ENCODE results near the gene GALNTL6. TPM values are rescaled to one million over a fixed set of nuclear protein-coding genes. Genes with fewer than 3 reads are reported as not detected.
A peak's percentile ranks its signal among the peaks of the same experiment; 100 is the strongest.
"Not testable (repeated sequence)": the region's sequence is repeated elsewhere in the genome, so short reads cannot be mapped to it uniquely, and the experiment has no call there.

The GALNTL6 gene
- total RNA-seq, 1 donor from 2014 or later, result 23.6 TPM

DNA sequence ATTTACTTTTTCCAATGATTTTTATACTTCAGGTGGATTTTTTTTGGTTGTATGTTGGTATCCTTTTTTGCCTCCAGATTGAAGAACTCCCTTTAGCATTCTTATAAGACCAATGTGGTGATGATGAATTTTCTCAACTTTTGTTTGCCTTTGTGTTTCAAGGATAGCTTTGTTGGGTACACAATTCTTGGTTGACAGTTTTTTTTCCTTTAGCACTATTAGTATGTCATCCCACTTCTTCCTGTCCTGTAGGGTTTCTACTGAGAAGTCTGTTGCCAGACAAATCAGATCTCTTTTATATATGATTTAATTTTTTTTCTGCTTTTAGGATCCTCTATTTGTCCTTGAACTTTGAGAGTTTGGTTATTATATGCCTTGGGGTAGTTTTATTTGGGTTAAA, 892.4 kb downstream of the GALNTL6 start:
- FAIRE-seq, result no peak
- no peak for DNase-seq (ENCODE audit: low spot score in 2 of 2)

DNA sequence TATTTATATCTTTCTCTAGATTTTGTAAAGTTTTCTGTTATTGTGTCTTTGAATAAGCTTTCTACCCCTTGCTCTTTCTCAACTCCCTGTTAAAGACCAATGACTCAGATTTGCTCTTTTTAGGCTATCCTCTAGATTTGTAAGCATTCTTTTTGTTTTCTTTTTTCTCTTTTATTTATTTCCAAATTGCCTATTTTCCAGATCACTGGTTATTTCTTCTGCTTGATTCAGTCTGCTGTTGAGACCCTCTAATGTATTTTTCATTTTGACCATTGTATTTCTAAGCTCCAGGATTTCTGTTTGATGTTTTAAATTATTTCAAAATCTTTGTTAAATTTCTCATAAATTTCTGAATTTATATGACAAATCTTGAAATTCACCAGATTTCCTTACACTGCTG, 892.8 kb downstream of the GALNTL6 start:
- no peak for FAIRE-seq
- DNase-seq (ENCODE audit: low spot score in 2 of 2), result no peak

DNA sequence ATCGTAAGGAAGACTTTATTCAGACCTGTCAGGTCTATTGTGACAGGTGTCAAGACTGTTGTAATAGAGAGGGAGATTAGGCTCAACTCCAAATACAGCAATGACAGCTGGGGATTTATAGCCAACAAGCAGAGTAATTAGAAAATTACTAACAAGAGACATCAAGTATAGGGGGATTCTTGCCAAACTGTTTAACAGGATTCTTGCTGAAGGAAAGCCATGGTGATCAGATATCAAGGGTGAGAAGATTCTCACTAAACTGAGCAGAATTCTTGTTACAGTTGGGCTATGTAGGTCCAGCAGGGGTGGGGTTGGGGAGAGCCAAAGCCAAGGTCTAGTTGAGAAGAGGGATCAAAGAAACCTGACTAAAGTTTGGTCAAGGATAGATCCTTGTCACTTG, 894.4 kb downstream of the GALNTL6 start:
- FAIRE-seq, result no peak
- no peak for DNase-seq (ENCODE audit: low spot score in 2 of 2)

DNA sequence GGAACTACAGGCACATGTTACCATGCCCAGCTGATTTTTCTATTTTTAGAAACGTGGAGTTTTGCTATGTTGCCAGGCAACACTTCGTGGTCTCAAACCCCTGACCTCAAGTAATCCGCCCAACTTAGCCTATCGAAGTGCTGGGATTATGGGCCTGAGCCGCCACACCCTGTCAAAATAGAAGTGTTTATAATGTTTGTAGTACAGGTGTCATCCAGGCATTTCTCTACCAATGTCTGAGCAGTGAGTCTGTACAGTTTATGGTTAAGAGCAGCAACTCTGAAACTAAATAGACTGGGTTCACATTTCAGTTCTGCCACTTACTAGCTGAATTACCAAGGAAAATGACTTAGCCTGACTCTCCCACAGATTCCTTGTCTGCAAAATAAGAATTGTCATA, 895.0 kb downstream of the GALNTL6 start:
- no peak for DNase-seq (ENCODE audit: low spot score in 2 of 2)
- no peak for FAIRE-seq

DNA sequence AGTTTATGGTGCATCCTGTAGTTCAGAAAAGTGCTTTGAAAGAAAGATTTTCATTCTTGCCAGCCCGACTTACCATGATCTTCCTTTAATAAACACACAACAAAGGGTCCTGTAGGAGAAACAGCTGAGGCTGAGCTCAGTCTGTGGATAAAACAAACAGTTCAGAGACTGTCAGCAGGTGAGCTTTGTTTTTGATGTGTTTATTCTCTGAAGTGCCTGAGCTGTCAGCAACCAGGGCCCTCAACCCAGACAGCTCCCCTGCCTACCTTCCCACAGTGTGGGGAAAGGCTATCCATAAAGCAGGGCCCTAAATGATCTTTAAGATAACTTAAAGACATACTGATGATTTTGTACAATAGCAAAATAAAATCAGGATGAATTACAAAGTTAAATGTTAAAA, 896.2 kb downstream of the GALNTL6 start:
- no peak for FAIRE-seq
- DNase-seq (ENCODE audit: low spot score in 2 of 2), result no peak

DNA sequence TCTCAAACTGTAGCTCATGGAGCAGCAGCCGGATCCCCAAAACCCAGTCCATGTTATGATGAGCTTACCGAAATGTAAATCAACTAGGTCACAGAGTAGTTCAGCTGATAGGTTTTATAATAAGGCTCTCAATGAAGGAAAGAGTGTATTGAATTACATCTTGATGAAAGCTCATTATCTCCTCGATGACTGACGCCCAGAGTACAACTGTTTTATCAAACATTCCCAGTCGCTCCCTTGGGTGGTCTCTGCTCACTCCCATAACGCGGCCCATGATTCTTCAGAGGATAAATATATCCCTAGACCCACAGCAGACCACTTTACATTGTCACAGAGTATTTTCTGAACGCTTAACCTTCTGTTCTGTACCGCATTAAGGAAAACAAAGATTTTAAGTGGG, 903.1 kb downstream of the GALNTL6 start:
- DNase-seq (ENCODE audit: low spot score in 2 of 2) (no peak), FAIRE-seq (no peak)

DNA sequence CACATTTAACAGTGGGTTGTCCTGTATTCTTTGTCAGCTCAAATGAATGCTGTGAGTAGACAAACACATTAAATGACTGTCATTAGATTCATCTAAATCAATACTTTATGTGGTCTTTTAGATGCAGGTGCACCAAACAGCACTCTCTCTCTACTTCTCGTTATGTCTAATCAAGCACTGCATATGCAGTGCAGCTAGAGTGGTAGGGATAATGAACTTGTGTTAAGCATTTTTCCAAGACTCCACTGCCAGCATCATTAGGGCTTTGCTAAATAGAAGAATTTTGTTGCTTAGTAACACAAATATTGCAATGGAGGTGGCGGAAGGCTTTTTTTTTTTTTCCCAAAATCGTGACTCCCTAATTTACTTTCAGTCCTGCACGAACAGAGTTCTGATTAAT, 908.5 kb downstream of the GALNTL6 start:
- DNase-seq (ENCODE audit: low spot score in 2 of 2), result no peak
- no peak for FAIRE-seq

DNA sequence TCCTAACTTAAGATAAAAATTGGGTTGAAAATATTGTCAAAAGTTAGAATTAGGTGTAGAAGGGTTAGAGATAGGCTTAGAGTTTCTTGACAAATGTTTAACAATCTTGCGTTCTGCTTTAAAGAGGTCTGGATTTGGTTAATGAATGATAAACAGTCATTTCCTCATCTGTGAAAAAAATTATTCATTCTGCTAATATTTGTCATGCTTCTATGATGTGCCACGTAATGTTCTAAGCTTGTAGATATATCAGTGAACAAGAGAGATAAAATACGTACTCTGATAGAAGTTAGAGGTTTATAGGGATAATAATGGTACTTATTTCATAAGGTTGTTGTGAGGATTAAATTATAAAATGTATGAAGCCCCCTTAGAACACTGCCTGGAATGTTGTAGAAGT, 912.4 kb downstream of the GALNTL6 start:
- no peak for DNase-seq (ENCODE audit: low spot score in 2 of 2)
- FAIRE-seq, result no peak

DNA sequence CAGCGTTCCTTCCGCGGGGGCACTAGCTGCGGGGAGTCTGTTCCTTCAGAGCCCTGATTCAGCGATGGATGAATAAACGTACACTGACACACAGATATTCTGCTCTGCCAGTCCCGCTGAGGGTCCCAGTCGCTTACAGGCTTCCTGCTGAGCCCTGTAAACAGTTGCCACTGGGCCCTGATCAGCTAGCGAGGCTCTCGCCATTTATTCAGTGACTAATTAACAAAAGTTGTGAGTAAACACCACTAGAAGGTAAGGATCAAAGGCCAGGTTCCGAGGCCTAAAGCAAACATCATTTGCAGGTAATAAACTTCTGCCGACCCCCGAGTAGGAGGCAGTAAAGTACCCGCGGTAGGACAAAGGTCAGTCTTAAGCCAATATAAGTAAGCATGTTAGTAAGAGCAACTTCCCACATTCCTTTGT, 912.8 kb downstream of the GALNTL6 start:
- DNase-seq (ENCODE audit: low spot score in 2 of 2) (no peak), FAIRE-seq (no peak)

DNA sequence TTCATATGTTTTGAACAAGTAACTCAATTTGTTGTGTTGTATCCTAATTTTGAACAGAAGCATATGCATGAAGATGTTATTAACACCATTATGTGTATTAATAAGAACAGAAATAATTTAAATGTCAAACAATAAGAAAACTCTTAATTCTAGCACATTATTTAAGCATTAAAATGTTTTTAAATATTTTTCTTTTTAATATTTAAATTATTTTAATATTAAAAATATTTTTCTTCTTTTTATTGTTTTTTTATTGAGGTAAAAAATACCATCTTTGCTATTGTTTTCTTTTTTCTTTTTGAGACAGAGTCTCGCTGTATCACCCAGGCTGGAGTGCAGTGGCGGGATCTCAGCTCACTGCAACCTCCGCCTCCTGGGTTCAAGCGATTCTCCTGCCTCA, 914.4 kb downstream of the GALNTL6 start:
- FAIRE-seq (peak; percentile 61), DNase-seq (ENCODE audit: low spot score in 2 of 2) (no peak)

DNA sequence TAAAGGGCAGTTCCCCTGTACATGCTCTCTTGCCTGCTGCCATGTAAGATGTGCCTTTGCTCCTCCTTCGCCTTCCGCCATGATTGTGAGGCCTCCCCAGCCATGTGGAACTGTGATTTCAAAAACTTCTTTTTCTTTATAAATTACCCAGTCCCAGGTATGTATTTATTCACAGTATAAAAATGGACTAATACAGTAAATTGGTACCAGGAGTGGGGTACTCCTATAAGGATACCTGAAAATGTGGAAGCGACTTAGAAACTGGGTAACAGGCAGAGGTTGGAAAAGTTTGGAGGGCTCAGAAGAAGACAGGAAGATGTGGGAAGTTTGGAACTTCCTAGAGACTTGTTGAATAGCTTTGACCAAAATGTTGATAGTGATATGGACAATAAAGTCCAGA, 920.4 kb downstream of the GALNTL6 start:
- FAIRE-seq; DNase-seq (ENCODE audit: low spot score in 2 of 2): not testable (repeated sequence)

DNA sequence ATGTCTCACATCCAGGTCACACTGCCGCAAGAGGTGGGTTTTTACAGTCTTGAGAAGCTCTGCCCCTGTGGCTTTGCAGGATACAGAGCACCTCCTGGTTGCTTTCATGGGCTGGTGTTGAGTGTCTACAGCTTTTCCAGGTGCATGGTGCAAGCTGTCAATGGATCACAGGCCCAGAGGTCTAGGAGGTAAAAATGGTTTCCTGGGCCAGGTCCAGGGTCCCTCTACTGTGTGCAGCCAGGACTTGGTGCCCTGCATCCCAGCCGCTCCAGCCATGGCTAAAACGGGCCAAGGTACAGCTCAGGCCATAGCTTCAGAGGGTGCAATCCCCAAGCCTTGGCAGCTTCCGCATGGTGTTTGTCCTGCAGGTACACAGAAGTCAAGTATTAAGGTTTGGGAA, 921.4 kb downstream of the GALNTL6 start:
- FAIRE-seq (no peak), DNase-seq (ENCODE audit: low spot score in 2 of 2) (no peak)

DNA sequence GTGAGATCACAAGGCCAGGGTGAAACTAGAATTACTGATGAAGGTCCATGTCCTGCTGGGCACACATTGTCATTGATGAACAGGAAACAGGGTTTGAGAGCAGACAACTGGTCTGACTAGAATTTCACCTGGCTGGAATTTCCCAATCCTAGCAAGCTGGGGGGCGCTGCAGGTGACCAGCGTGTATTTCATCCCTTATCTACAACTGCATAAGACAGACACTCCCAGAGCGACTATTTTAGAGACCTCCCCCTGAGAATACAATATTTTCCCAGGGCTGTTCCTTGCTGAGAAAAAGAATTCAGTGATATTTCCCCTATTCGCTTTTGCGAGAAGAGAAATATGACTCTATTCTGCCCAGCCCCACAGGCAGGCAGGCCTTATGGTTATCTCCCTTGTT, 922.8 kb downstream of the GALNTL6 start:
- DNase-seq (ENCODE audit: low spot score in 2 of 2) (no peak), FAIRE-seq (no peak)

DNA sequence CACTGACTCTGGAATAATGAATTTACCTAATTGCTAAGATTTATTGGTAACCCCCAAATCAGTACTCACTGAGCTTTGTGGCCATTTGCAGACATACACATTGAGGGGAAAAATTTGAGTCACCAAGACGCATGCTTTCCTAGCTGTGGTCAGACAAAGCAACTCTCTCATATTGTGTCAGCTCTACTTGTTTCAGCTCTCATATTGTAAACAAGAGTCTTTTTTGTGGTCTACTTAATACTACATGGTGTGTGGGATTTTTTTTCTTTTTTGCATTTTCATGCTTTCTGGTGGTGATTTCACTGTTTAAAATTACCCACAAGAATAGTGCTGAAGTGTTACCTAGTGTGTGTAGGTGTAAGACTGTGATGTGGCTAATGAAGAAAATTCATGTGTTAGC, 927.2 kb downstream of the GALNTL6 start:
- FAIRE-seq (no peak), DNase-seq (ENCODE audit: low spot score in 2 of 2) (no peak)

DNA sequence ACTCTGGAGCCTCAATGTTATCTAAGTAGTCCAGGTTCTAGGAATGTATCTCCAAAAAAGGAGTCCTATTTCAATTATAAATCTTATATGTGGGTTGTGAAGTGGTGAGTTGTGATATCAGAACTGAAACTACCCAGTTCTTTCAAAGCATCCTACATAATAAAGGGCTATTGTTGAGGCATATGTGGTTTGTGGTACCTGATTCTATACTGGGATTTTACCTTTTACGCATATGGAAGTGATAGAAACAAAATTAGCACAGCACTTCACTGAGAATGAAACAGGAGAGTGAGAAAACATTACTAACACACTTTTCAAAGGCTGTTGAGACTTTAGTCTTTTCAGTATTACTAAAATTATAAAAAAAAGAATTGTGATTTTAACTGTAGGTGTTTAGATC, 937.7 kb downstream of the GALNTL6 start:
- FAIRE-seq, result no peak

DNA sequence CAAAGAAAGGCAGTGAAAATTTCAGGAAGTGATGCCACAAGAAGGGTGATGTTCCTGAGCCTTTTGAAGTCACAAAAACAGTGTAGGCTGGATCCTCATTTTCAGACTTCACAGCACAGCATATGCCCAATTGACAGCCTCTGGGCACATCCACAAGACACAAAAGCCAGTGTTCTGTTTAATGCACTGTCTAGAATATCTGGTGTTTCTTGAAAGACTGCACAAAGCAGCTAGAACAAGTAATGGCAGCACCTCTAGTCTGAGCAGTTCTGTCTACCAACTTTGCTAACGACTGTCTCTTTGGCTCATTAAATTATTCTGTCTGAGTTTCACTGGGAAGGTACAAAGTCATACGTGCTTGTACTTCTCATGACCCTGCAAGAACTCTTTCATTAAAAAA, 938.3 kb downstream of the GALNTL6 start:
- no peak for FAIRE-seq
- DNase-seq (ENCODE audit: low spot score in 2 of 2), result no peak

More for the DNA sequence above, 937.7 kb downstream of the GALNTL6 start:
- DNase-seq (ENCODE audit: low spot score in 2 of 2), result no peak

DNA sequence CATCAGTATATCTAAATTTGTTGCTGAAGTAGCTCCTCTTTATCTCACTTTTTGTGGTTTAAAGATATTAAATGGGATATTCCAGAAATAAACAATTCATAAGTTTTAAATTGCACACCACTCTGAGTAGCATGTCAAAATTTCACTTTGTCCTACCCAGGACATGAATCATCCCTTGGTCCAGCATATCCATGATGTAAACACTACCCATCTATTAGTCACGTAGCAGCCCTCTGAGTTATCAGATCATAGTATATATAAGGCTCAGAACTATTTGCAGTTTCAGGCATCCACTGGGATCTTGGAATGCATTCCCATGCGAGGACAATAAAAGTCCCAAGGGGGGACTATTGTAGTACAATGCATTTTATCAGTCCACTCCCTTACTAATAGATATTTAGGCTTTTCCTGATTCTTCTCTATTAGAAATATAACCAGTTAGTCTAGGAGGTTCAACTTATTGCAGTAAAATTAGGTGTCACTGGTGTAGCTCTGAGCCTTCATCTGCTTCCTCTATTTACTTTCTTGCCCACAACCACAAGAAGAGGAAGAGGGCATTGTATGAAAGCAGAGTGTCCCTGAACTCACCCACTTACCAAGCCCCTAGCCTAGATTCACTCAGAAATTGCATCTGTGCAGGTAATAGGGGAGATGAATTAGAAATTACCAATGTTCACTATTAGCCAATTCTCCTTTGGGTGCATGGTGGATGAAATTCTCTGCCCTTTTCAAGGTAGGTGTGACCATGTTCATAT, 945.6 kb downstream of the GALNTL6 start:
- FAIRE-seq, result no peak

DNA sequence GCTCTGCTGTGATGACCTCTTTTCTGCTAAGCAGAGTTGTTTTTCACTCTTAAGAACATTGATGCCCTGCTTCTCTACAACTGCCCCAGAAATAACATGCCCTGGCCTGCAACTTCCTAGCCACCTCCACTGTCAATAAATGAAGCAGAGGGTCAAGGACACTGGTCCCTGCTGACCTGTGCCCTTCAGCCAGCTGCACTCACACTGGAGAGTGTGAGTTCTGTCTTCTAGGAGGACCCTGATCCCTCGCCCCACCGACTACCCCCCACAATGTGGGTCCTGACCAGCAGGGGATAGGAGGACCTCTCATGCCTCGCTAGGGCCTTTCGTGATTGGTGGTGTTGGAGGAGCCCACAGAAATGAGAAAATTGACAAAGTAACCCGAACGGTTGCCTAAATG, 947.3 kb downstream of the GALNTL6 start:
- DNase-seq (ENCODE audit: low spot score in 2 of 2) (no peak), FAIRE-seq (no peak)

More for the DNA sequence above, 945.6 kb downstream of the GALNTL6 start:
- DNase-seq (ENCODE audit: low spot score in 2 of 2), result no peak

DNA sequence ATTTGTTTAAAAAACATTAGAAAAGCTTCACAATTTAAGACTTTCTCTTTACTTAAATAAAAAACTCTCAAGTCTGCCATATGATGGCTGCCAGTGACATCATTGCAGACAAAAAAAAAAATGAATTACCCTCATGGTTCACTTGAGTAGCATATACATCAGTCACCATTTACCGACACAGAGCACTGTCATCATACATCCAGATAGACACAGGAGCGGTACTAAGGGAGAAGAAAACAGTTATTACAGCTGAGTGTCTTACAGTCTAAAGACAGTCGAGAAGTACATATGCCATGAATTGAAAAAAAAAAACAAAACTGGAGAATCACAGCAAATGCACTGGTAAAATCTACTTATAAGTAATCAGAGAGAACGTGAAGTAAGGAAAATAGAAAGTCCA, 949.7 kb downstream of the GALNTL6 start:
- DNase-seq (ENCODE audit: low spot score in 2 of 2) (no peak), FAIRE-seq (no peak)

DNA sequence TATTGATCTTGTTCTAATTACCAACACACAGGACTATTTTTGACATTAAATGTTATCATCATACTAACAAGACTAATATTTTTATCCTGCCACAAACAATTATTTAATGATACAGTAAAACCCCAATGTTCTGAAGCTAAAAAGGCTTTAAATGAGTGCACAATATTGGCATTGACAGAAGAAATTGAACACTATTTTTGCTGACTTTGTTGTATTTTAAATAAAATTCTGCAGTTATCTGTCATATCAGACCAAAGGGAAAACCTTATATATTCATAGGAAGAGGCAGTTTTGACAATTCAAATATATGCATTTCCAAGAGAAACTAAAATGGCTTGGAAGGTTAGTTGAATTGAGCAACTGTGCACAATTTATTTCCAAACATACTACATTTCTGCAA, 957.6 kb downstream of the GALNTL6 start:
- DNase-seq (ENCODE audit: low spot score in 2 of 2), result no peak
- FAIRE-seq, result no peak

DNA sequence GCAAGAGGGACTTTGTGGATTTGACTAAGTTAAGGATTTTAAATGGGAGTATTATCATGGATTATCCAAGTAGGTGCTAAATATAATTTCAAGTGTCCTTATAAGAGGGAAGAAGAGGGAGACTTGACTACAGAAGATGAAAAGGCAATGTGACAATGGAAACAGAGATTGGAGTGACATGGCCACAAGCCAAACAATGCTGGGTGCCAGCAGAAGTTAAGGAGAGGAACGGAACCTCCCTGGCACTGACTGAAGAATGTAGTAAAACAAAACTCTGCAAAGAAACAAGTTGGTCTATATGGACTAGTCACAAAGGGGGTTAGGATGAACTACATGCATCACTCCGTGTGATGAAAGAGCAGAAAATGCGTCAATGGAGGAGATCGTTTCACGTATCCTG, 959.6 kb downstream of the GALNTL6 start:
- no peak for DNase-seq (ENCODE audit: low spot score in 2 of 2)
- no peak for FAIRE-seq

DNA sequence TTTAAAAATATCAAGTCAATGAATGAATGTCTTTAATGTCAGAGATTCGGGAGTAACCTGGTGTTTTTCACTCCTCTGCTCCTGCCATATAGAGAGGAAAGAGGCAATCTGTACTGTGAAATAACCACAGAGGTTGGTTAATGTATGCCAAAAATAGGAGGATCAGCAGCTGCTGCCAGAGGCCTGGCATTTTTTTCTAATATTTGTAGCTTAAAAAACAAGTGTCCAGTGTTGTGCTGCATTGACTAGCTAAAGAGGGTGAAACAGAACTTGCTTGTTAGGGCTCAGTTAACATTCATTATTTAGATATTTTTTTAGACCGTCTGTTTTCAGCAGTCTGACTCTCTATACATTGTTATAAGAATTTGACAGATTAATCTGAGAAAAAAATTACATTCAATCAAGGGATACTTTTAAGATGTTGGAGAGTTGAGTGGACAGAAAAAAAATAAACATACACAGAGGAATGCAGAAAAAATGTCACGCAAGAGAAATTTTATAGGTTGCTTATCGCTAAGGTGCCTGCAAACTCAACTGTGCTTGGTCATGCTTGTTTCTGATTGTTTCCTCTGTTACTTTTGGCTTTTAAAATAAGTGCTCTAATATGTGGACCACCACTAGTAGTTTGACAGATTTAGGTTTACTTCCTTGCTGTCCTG, 963.1 kb downstream of the GALNTL6 start:
- FAIRE-seq, result no peak

More for the DNA sequence above, 963.1 kb downstream of the GALNTL6 start:
- no peak for DNase-seq (ENCODE audit: low spot score in 2 of 2)

Data from frontal cortex (tissue), 4 donors.